Activated CD8-positive, alpha-beta memory T cell treated with anti-CD3 and anti-CD28 coated beads, Interleukin-2, amount 10 ng/mL, durations not matched to agents 7 days and 5 days (primary cell): ENCODE measurements around the gene UNC93A. TPM values are rescaled to one million over a fixed set of nuclear protein-coding genes. Genes with fewer than 3 reads are reported as not detected.
"Not testable (repeated sequence)": the region's sequence is repeated elsewhere in the genome, so short reads cannot be mapped to it uniquely, and the experiment has no call there.

Source experiments
- ATAC-seq: fragments of 150-1000 bp; cut with Tn5 transposase; one replicate; pipeline ENCODE4 v1.10.0; 2021; ENCODE audit warnings: moderate library complexity
- CTCF ChIA-PET: fragments of 350-600 bp; sonication (Branson Sonifier 250); formaldehyde crosslinking; loops from one replicate; lab custom pipeline; 2021; ENCODE audit warnings: antibody characterized with exemption; lab: Charles Lee
- DNase-seq: peaks from one replicate; pipeline ENCODE4 v3.0.0-alpha.2; 2020
- H3K27ac Mint-ChIP-seq: one replicate; pipeline ENCODE4 v1.8.0; 2021; ENCODE audit warnings: mild to moderate bottlenecking, mixed read lengths
- H3K27me3 Mint-ChIP-seq: one replicate; pipeline ENCODE4 v1.8.0; 2021; ENCODE audit warnings: mixed read lengths
- H3K36me3 Mint-ChIP-seq: one replicate; pipeline ENCODE4 v1.8.0; 2021; ENCODE audit warnings: mild to moderate bottlenecking, mixed read lengths
- H3K4me1 Mint-ChIP-seq: one replicate; pipeline ENCODE4 v1.8.0; 2021; ENCODE audit warnings: mixed read lengths
- H3K4me3 Mint-ChIP-seq: one replicate; pipeline ENCODE4 v1.8.0; 2021; ENCODE audit warnings: mild to moderate bottlenecking, moderate library complexity, mixed read lengths
- H3K9me3 Mint-ChIP-seq: one replicate; pipeline ENCODE4 v1.8.0; 2022; ENCODE audit warnings: low read depth, mixed read lengths
- total RNA-seq, 2 experiments: library from RNA; stranded (reverse); gene quantifications; one replicate each; pipeline ENCODE4 v1.2.3, GENCODE V29; 2021

UNC93A gene
- total RNA-seq, 2 experiments from 2014 or later: not detected

DNA sequence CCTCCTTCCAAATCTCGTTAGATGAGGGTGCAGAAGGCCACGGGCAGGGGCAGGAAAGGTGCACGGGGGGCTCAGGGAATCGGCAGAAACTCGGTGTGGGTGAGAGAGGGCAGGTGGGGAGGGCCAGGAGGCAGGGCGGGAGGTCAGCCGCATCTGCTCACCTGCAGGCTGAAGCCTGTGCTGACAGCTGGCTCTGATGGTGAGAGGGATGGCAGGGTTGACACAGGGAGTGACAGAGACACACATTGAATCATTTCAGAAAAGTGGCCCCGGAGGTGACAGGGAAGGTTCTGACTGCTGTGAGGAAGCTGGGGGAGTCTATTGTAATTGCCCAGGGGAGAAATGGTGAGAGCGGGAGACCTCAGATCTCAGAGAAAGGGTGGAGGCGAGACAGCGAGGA is 67.3 kb downstream of the UNC93A start:
- H3K27me3 Mint-ChIP-seq: peaks cover 51% of the 10 kb centered on the region
- H3K9me3 Mint-ChIP-seq, H3K4me3 Mint-ChIP-seq, H3K36me3 Mint-ChIP-seq, H3K4me1 Mint-ChIP-seq, CTCF ChIA-PET, ATAC-seq, DNase-seq, H3K27ac Mint-ChIP-seq: not testable (repeated sequence)

DNA sequence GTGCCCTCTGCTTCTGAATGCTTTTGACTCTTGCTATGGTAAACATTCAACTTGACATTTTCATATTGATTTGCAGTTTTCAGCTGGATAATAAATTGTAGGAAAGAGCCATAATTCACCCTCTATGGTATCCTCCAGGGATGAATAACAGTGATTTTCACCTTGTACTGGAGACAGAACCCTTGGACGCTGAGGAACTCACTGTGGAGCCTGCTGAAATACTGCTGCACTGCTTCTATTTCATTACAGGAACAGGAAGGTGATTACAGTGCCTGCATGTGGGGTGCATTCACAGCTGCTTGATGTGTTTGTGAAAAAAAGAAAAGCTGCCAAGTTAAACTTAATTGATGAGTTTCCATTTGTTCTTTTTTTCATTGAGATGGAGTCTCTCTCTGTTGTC is 70.1 kb downstream of the UNC93A start:
- H3K27ac Mint-ChIP-seq, CTCF ChIA-PET, DNase-seq, H3K4me1 Mint-ChIP-seq, ATAC-seq, H3K36me3 Mint-ChIP-seq, H3K9me3 Mint-ChIP-seq, H3K4me3 Mint-ChIP-seq: not testable (repeated sequence)
- peaks cover 32% of the 10 kb centered on the region for H3K27me3 Mint-ChIP-seq

Other genes with a start within 250 kb of the UNC93A start
- gene CCR6, start 168.2 kb upstream of the UNC93A start, total RNA-seq: 1 to 10 TPM; 8.7 to 9.1 TPM
- not detected for gene GPR31, start 133.3 kb upstream of the UNC93A start, total RNA-seq
- not detected for gene TTLL2, start 33.8 kb downstream of the UNC93A start, total RNA-seq